H1 (cell line): ENCODE measurements around the gene CLIC3. TPM values are rescaled to one million over a fixed set of nuclear protein-coding genes. Genes with fewer than 3 reads are reported as not detected.

Experiments used
- CTCF ChIA-PET: fragments of 300-600 bp; sonication (Branson Sonifier 250); formaldehyde crosslinking; loops from one replicate; lab custom pipeline; 2021; ENCODE audit not compliant: partially characterized antibody; lab: Charles Lee
- POLR2A ChIA-PET: fragments of 300-600 bp; sonication (Branson Sonifier 250); formaldehyde crosslinking; loops from one replicate; lab custom pipeline; 2021; ENCODE audit warnings: inconsistent platforms; ENCODE audit not compliant: partially characterized antibody; lab: Charles Lee
- DNase-seq, 2 experiments: peaks; one replicate each; pipeline versions ENCODE4 v3.0.0 to v3.0.0-alpha.2; 2010 to 2022; ENCODE audit warnings: low spot score in 2 of 2, low read depth in 1 of 2, mixed read lengths in 1 of 2
- FAIRE-seq: peaks from 2 replicates; lab custom pipeline; 2011; peaks lifted over from hg19 to GRCh38; lab: Jason Lieb, UNC
- H2AFZ ChIP-seq: 2 replicates; pipeline ENCODE4 v1.8.1; 2012; ENCODE audit warnings: low read length, inconsistent platforms
- H2AK5ac ChIP-seq: 2 replicates; pipeline ENCODE4 v1.6.1; 2013; ENCODE audit warnings: low read depth, low read length
- H2BK120ac ChIP-seq: replicated peaks from 2 replicates; pipeline ENCODE3; 2013; ENCODE audit warnings: low read depth, low read length, inconsistent platforms
- H2BK12ac ChIP-seq: 2 replicates; pipeline ENCODE4 v1.6.1; 2013; ENCODE audit warnings: low read depth, low read length
- H2BK15ac ChIP-seq: 2 replicates; pipeline ENCODE4 v1.6.1; 2013; ENCODE audit warnings: low read length
- H2BK20ac ChIP-seq: 2 replicates; pipeline ENCODE4 v1.6.1; 2013; ENCODE audit warnings: low read length
- H2BK5ac ChIP-seq: 2 replicates; pipeline ENCODE4 v1.6.1; 2013; ENCODE audit warnings: low read depth, low read length
- H3K14ac ChIP-seq: 2 replicates; pipeline ENCODE4 v1.6.1; 2013; ENCODE audit warnings: inconsistent platforms; ENCODE audit not compliant: insufficient read length
- H3K18ac ChIP-seq: 2 replicates; pipeline ENCODE4 v1.6.1; 2013; ENCODE audit warnings: low read length; ENCODE audit errors: extremely low read depth
- H3K23ac ChIP-seq: 2 replicates; pipeline ENCODE4 v1.6.1; 2013; ENCODE audit warnings: inconsistent platforms; ENCODE audit not compliant: insufficient read length
- H3K23me2 ChIP-seq: 2 replicates; pipeline ENCODE4 v1.6.1; 2013; ENCODE audit warnings: low read depth, low read length
- H3K27ac ChIP-seq: 2 replicates; pipeline ENCODE4 v1.6.1; 2011; ENCODE audit warnings: low read depth, low read length, inconsistent platforms
- H3K27me3 ChIP-seq, 4 experiments: replicated peaks in 1 of 4; 1 replicate in 1 of 4; 2 replicates in 3 of 4; pipeline versions ENCODE4 v1.6.1 to v1.8.1; 2011 to 2013; ENCODE audit warnings: low read length in 3 of 4, mild to moderate bottlenecking in 3 of 4, inconsistent platforms in 2 of 4, mixed read lengths in 2 of 4, moderate library complexity in 1 of 4; ENCODE audit not compliant: control insufficient read depth in 3 of 4, insufficient read depth in 3 of 4; ENCODE audit errors: extremely low read depth in 1 of 4
- H3K36me3 ChIP-seq, 4 experiments: 2 replicates each; pipeline versions ENCODE4 v1.6.1 to v1.8.1; 2011 to 2013; ENCODE audit warnings: mild to moderate bottlenecking in 4 of 4, low read length in 3 of 4, moderate library complexity in 2 of 4, control low read depth in 1 of 4, inconsistent platforms in 1 of 4; ENCODE audit not compliant: insufficient read depth in 4 of 4, control insufficient read depth in 2 of 4
- H3K4ac ChIP-seq: replicated peaks from 2 replicates; pipeline ENCODE3; 2013; ENCODE audit warnings: low read length, low read depth, mixed read lengths, inconsistent platforms; ENCODE audit not compliant: insufficient read length
- H3K4me1 ChIP-seq, 4 experiments: replicated peaks in 1 of 4; 1 replicate in 1 of 4; 2 replicates in 3 of 4; pipeline versions ENCODE4 v1.6.1 to v1.8.1; 2011 to 2013; ENCODE audit warnings: low read length in 3 of 4, inconsistent platforms in 2 of 4, mixed read lengths in 1 of 4; ENCODE audit not compliant: insufficient read depth in 4 of 4, control insufficient read depth in 3 of 4
- H3K4me2 ChIP-seq, 2 experiments: 2 replicates each; pipeline versions ENCODE4 v1.6.1 to v1.8.1; 2011 to 2013; ENCODE audit warnings: low read depth in 2 of 2, low read length in 2 of 2, control low read depth in 1 of 2, inconsistent platforms in 1 of 2, mild to moderate bottlenecking in 1 of 2; ENCODE audit not compliant: insufficient read depth in 1 of 2
- H3K4me3 ChIP-seq, 4 experiments: fragments of 200-600, 300-600 bp in 1 of 4; sonication (generic), shearing (Covaris generic), sonication (Bioruptor Twin) in 1 of 4; 2 replicates each; pipeline versions ENCODE4 v1.5.1 to v1.8.1; 2011 to 2016; ENCODE audit warnings: low read length in 4 of 4, low read depth in 3 of 4, control low read depth in 2 of 4, inconsistent platforms in 2 of 4, mild to moderate bottlenecking in 2 of 4, mixed read lengths in 1 of 4, moderate library complexity in 1 of 4; ENCODE audit not compliant: insufficient read depth in 2 of 4; ENCODE audit errors: extremely low read depth in 1 of 4
- H3K56ac ChIP-seq: replicated peaks from 2 replicates; pipeline ENCODE3; 2013; ENCODE audit warnings: low read depth, mild to moderate bottlenecking, mixed read lengths, low read length, inconsistent platforms; ENCODE audit not compliant: insufficient read length
- H3K79me1 ChIP-seq: 2 replicates; pipeline ENCODE4 v1.6.1; 2013; ENCODE audit warnings: low read depth, low read length, control low read depth
- H3K79me2 ChIP-seq, 2 experiments: 2 replicates each; pipeline versions ENCODE4 v1.6.1 to v1.8.1; 2012 to 2013; ENCODE audit warnings: low read length in 2 of 2, mild to moderate bottlenecking in 2 of 2, inconsistent platforms in 1 of 2; ENCODE audit not compliant: insufficient read depth in 2 of 2, control insufficient read depth in 1 of 2
- H3K9ac ChIP-seq, 4 experiments: replicated peaks in 1 of 4; 1 replicate in 1 of 4; 2 replicates in 3 of 4; pipeline versions ENCODE4 v1.6.1 to v1.8.1; 2011 to 2013; ENCODE audit warnings: low read depth in 3 of 4, low read length in 3 of 4, control low read depth in 2 of 4, mild to moderate bottlenecking in 2 of 4, moderate library complexity in 2 of 4, inconsistent platforms in 1 of 4; ENCODE audit errors: extremely low read depth in 1 of 4
- H3K9me3 ChIP-seq, 2 experiments: 2 replicates each; pipeline versions ENCODE4 v1.6.1 to v1.8.1; 2012 to 2013; ENCODE audit warnings: mild to moderate bottlenecking in 2 of 2, moderate library complexity in 2 of 2, control low read depth in 1 of 2, inconsistent platforms in 1 of 2, low read depth in 1 of 2, low read length in 1 of 2, mixed read lengths in 1 of 2; ENCODE audit not compliant: insufficient read depth in 2 of 2
- H4K20me1 ChIP-seq, 2 experiments: replicated peaks in 1 of 2; 2 replicates each; pipeline versions ENCODE3 to v1.8.1; 2011 to 2013; ENCODE audit warnings: inconsistent platforms in 2 of 2, low read length in 2 of 2, mild to moderate bottlenecking in 1 of 2; ENCODE audit not compliant: insufficient read depth in 2 of 2, control insufficient read depth in 1 of 2
- H4K5ac ChIP-seq: 2 replicates; pipeline ENCODE4 v1.6.1; 2013; ENCODE audit warnings: low read length, low read depth, mixed read lengths, inconsistent platforms; ENCODE audit not compliant: insufficient read length
- H4K8ac ChIP-seq: 2 replicates; pipeline ENCODE4 v1.8.0; 2013; ENCODE audit warnings: mild to moderate bottlenecking, moderate library complexity, low read length, inconsistent platforms; ENCODE audit not compliant: insufficient read depth; ENCODE audit errors: extremely low read depth
- H4K91ac ChIP-seq: replicated peaks from 2 replicates; pipeline ENCODE3; 2013; ENCODE audit warnings: low read length, mixed read lengths, inconsistent platforms; ENCODE audit not compliant: insufficient read length
- BACH1 ChIP-seq: IDR thresholded peaks from 2 replicates; pipeline ENCODE4 v1.6.1; 2012; ENCODE audit warnings: low read length, improper control_type of control experiment
- CBX8 ChIP-seq: fragments of 300-800, 300-1000 bp; sonication (generic); IDR thresholded peaks from 2 replicates; pipeline ENCODE4 v1.7.1; 2016; ENCODE audit warnings: low read depth, low read length, borderline replicate concordance
- CEBPB ChIP-seq: IDR thresholded peaks from 2 replicates; pipeline ENCODE4 v1.6.1; 2012; ENCODE audit warnings: low read depth, low read length
- CREB1 ChIP-seq: IDR thresholded peaks from 2 replicates; pipeline ENCODE4 v1.6.1; 2012; ENCODE audit warnings: inconsistent platforms
- EP300 ChIP-seq, 2 experiments: IDR thresholded peaks; 1 replicate in 1 of 2; 2 replicates in 1 of 2; pipeline ENCODE4 v1.6.1; 2011 to 2012; ENCODE audit warnings: low read depth in 2 of 2, low read length in 2 of 2, mild to moderate bottlenecking in 2 of 2, borderline replicate concordance in 1 of 2, inconsistent platforms in 1 of 2, moderate library complexity in 1 of 2
- RBBP5 ChIP-seq: IDR thresholded peaks from 2 replicates; pipeline ENCODE4 v1.7.1; 2012; ENCODE audit warnings: low read depth, mild to moderate bottlenecking, inconsistent platforms, low read length, moderate library complexity, borderline replicate concordance
- SAP30 ChIP-seq: fragments of 300-600 bp; sonication (generic); IDR thresholded peaks from 2 replicates; pipeline ENCODE4 v1.7.1; 2012; ENCODE audit warnings: low read length, moderate library complexity, mild to moderate bottlenecking, inconsistent platforms; ENCODE audit not compliant: insufficient read depth, insufficient replicate concordance
- SP2 ChIP-seq: IDR thresholded peaks from 2 replicates; pipeline ENCODE4 v1.6.1; 2012; ENCODE audit warnings: mild to moderate bottlenecking, low read length, inconsistent platforms
- WGBS, 2 experiments: shearing (Covaris generic) in 1 of 2; methylation state at CpG; one replicate each; pipeline versions ENCODE4 v1.1.6 to v1.1.7; 2013 to 2015; ENCODE audit warnings: low lambda C conversion rate in 2 of 2, mixed read lengths in 2 of 2, inconsistent platforms in 1 of 2, low coverage in 1 of 2, missing lambda C conversion rate in 1 of 2; ENCODE audit not compliant: insufficient replicate concordance in 2 of 2, insufficient coverage in 1 of 2, insufficient read length in 1 of 2; ENCODE audit errors: extremely low coverage in 1 of 2, missing lambda C conversion rate in 1 of 2; 5-methylcytosine and 5-hydroxymethylcytosine counted together
- polyA plus RNA-seq, 7 experiments: library from polyadenylated mRNA; depleted of rRNA in 3 of 7; stranded (reverse) in 5 of 7; unstranded in 2 of 7; fragments of >200 nt in 5 of 7; fragments of 200-250 nt in 2 of 7; gene quantifications; 1 replicate in 5 of 7; 2 replicates in 1 of 7; 4 replicates in 1 of 7; pipeline versions ENCODE4 v1.2.1 to v1.2.3, GENCODE V29; 2011 to 2013; ENCODE audit warnings: missing spikeins in 2 of 7, mixed read lengths in 2 of 7
- total RNA-seq: library from RNA; stranded (reverse); fragmentation: NEBNext Ultra II Directional; extraction: Animal tissue kit (Norgen Biotek cat#: 25700); gene quantifications from 2 replicates; pipeline ENCODE4 v1.2.1, GENCODE V29; 2021
- TF ChIP-seq, protein P1 (sequence below): IDR thresholded peaks from 2 replicates; pipeline ENCODE4 v1.6.1; 2011; ENCODE audit warnings: low read length, improper control_type of control experiment
- TF ChIP-seq, protein P2 (sequence below): IDR thresholded peaks from 2 replicates; pipeline ENCODE4 v1.6.1; 2011; ENCODE audit warnings: low read depth, mild to moderate bottlenecking, low read length; ENCODE audit not compliant: insufficient read depth

CLIC3 gene
- total and polyA plus RNA-seq, 2 of the 8 experiments (the other 6 are each of a cell fraction or from before 2014, with no cell fraction given): 0.12 TPM; not detected in 1

DNA sequence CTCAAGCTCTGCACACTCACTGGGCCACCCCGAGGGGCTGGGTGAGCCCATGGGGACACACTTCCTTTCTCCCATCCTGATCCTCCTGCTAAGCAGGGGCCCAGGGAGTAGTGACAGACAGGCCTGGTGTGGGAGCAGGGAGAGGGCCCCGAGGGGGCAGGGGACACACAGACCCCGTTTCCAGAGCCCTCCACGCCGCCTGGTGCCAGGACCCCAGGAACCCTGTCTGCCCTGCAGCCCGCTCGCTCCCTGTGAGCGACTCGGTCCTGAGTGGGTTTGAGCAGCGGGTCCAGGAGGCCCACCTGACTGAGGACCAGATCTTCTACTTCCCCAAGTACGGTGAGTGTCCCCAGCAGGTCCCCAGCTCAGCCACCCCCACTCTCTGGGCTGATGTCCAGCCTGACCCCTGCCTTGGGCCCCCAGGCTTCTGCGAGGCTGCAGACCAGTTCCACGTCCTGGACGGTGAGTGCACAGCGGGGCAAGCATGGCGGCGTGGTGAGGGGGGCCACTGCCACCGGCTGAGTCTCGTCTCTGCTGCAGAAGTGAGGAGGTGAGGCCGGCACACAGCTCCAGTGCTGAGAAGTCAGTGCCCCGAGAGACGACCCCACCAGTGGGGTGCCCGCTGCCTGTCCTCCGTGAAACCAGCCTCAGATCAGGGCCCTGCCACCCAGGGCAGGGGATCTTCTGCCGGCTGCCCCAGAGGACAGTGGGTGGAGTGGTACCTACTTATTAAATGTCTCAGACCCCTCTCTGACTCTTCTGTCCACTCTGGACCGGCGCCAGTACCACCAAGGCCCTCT lies 49.9 kb downstream of the CLIC3 start:
- Histone ChIP-seq H3K36me3 (peaks cover 3 to 16% (median 7%) of the 10 kb centered on the region in 4 experiments; a peak in 6 of 8 replicates), H3K23me2 (peaks cover 8% of the 10 kb centered on the region; the same call in 1 of the 2 replicates), H4K91ac (no peak overlapping the region), H4K8ac (peak overlapping the region; percentile 44; the same call in 1 of the 2 replicates), H3K4me2 (no peak overlapping the region), H3K23ac (no peak overlapping the region), H3K9me3 (no peaks in the 10 kb centered on the region), H3K79me1 (no peaks in the 10 kb centered on the region), H2BK12ac (0 out of 2 replicates have a peak overlapping the region, but pooled peaks have one; percentile 9), H2BK5ac (no peak overlapping the region), H3K4ac (no peak overlapping the region), H3K56ac (no peak overlapping the region), H3K27me3 (no peaks in the 10 kb centered on the region), H2BK20ac (no peak overlapping the region), H2BK120ac (no peak overlapping the region), H2AK5ac (no peak overlapping the region), H4K5ac (no peak overlapping the region), H4K20me1 (peaks cover 5 to 12% of the 10 kb centered on the region in 2 experiments), H3K4me1 (peaks cover 0 to 25% (median 17%) of the 10 kb centered on the region in 4 experiments; a peak in 5 of 7 replicates), H3K27ac (no peak overlapping the region), H3K9ac (no peak overlapping the region), H2BK15ac (0 out of 2 replicates have a peak overlapping the region, but pooled peaks have one; percentile 16), H2AFZ (no peak overlapping the region), H3K14ac (no peak overlapping the region), H3K4me3 (no peak overlapping the region), H3K18ac (no peak overlapping the region), H3K79me2 (peaks cover 0 to 3% of the 10 kb centered on the region in 2 experiments; a peak in 1 of 4 replicates)
- DNase-seq (no peak), FAIRE-seq (no peak)
- ChIA-PET POLR2A (no interaction called here), CTCF (interaction anchor here (0.7 to 4.4 kb wide), 16 partner anchors 9 to 168 kb away, joined by 3 to 63 read pairs (median 6); partner anchors contain the start of genes ABCA2, CLIC3, FUT7 and PAXX)
- WGBS, 2 experiments: 93% methylated on average over 24 of the region's 27 CpGs; no CpG with 5 or more reads in 1 of the 2 experiments
- TF ChIP-seq, protein P1, sequence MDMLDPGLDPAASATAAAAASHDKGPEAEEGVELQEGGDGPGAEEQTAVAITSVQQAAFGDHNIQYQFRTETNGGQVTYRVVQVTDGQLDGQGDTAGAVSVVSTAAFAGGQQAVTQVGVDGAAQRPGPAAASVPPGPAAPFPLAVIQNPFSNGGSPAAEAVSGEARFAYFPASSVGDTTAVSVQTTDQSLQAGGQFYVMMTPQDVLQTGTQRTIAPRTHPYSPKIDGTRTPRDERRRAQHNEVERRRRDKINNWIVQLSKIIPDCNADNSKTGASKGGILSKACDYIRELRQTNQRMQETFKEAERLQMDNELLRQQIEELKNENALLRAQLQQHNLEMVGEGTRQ: no peak
- TF ChIP-seq CREB1 (no peak), RBBP5 (no peak), BACH1 (no peak), EP300 (IDR thresholded peaks at IDR 0.05; ENCODE audit: borderline replicate concordance in 1 of 2, low read depth in 2 of 2, low read length in 2 of 2) (no peak), SAP30 (no peak), CBX8 (no peak), CEBPB (no peak), SP2 (no peak)
- TF ChIP-seq, protein P2, sequence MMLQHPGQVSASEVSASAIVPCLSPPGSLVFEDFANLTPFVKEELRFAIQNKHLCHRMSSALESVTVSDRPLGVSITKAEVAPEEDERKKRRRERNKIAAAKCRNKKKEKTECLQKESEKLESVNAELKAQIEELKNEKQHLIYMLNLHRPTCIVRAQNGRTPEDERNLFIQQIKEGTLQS: no peak
